ENCODE results near the gene WWC2.

WWC2 gene

GRCh38 chr4:183175631-183176232 lies 76.7 kb downstream of the WWC2 start:
- H3K27me3 Mint-ChIP-seq = peaks cover 0 to 27% of the 10 kb centered on the region in 2 donors
- no peaks in the 10 kb centered on the region for H3K36me3 Mint-ChIP-seq (ENCODE audit: insufficient read depth)
- ATAC-seq (replicated peaks) (no peak), DNase-seq (no peak)
- H3K4me3 Mint-ChIP-seq = no peak overlapping the region
- no peak overlapping the region for H3K27ac Mint-ChIP-seq
- H3K9me3 Mint-ChIP-seq = no peaks in the 10 kb centered on the region
- no peaks in the 10 kb centered on the region for H3K4me1 Mint-ChIP-seq (ENCODE audit: low read depth in 2 of 2)

- H3K36me3 Mint-ChIP-seq (ENCODE audit: insufficient read depth) = no peaks in the 10 kb centered on the region
Measured at GRCh38 chr4:183177001-183177400, 77.9 kb downstream of the WWC2 start.

GRCh38 chr4:183178201-183178600 lies 79.1 kb downstream of the WWC2 start:
- peaks cover 0 to 19% of the 10 kb centered on the region in 2 donors for H3K27me3 Mint-ChIP-seq
- peaks cover under 1 to 1% of the 10 kb centered on the region in 2 donors for H3K4me1 Mint-ChIP-seq (ENCODE audit: low read depth in 2 of 2)
- no peak for ATAC-seq (replicated peaks)
- H3K27ac Mint-ChIP-seq = no peak overlapping the region
- no peak for DNase-seq
- H3K36me3 Mint-ChIP-seq (ENCODE audit: insufficient read depth) = no peaks in the 10 kb centered on the region
- no peak overlapping the region for H3K4me3 Mint-ChIP-seq
- no peaks in the 10 kb centered on the region for H3K9me3 Mint-ChIP-seq

More at GRCh38 chr4:183177001-183177400, 77.9 kb downstream of the WWC2 start:
- ATAC-seq (replicated peaks) (no peak), DNase-seq (no peak)
- Mint-ChIP-seq H3K27me3 (peaks cover 0 to 25% of the 10 kb centered on the region in 2 donors), H3K4me3 (no peak overlapping the region), H3K27ac (no peak overlapping the region), H3K9me3 (no peaks in the 10 kb centered on the region), H3K4me1 (ENCODE audit: low read depth in 2 of 2) (no peaks in the 10 kb centered on the region)

GRCh38 chr4:183180096-183180495 lies 81.0 kb downstream of the WWC2 start:
- Mint-ChIP-seq H3K27me3 (peaks cover 0 to 18% of the 10 kb centered on the region in 2 donors), H3K27ac (no peak overlapping the region), H3K4me3 (no peak overlapping the region), H3K4me1 (ENCODE audit: low read depth in 2 of 2) (peaks cover 3 to 7% of the 10 kb centered on the region in 2 donors), H3K9me3 (peaks cover 0 to 3% of the 10 kb centered on the region in 2 donors), H3K36me3 (ENCODE audit: insufficient read depth) (no peaks in the 10 kb centered on the region)
- DNase-seq = no peak
- ATAC-seq (replicated peaks) = no peak

GRCh38 chr4:183180621-183181020 lies 81.6 kb downstream of the WWC2 start:
- H3K9me3 Mint-ChIP-seq = peaks cover 0 to 3% of the 10 kb centered on the region in 2 donors
- H3K4me1 Mint-ChIP-seq (ENCODE audit: low read depth in 2 of 2) = peaks cover 6 to 10% of the 10 kb centered on the region in 2 donors
- peaks cover 0 to 18% of the 10 kb centered on the region in 2 donors for H3K27me3 Mint-ChIP-seq
- H3K36me3 Mint-ChIP-seq (ENCODE audit: insufficient read depth) = no peaks in the 10 kb centered on the region
- DNase-seq = no peak
- no peak overlapping the region for H3K4me3 Mint-ChIP-seq
- no peak overlapping the region for H3K27ac Mint-ChIP-seq
- ATAC-seq (replicated peaks) = no peak

- peaks cover 3 to 19% of the 10 kb centered on the region in 2 donors for H3K27me3 Mint-ChIP-seq
- peaks cover 0 to 3% of the 10 kb centered on the region in 2 donors for H3K9me3 Mint-ChIP-seq
- no peaks in the 10 kb centered on the region for H3K36me3 Mint-ChIP-seq (ENCODE audit: insufficient read depth)
- no peak for ATAC-seq (replicated peaks)
- H3K4me3 Mint-ChIP-seq = no peak overlapping the region
- H3K27ac Mint-ChIP-seq = no peak overlapping the region
- no peak for DNase-seq
- peaks cover 6 to 10% of the 10 kb centered on the region in 2 donors for H3K4me1 Mint-ChIP-seq (ENCODE audit: low read depth in 2 of 2)
Measured at GRCh38 chr4:183181081-183181480, 82.0 kb downstream of the WWC2 start.

GRCh38 chr4:183182873-183183725 lies 84.0 kb downstream of the WWC2 start:
- DNase-seq (no peak), ATAC-seq (replicated peaks) (peak; percentile 76)
- Mint-ChIP-seq H3K36me3 (ENCODE audit: insufficient read depth) (no peaks in the 10 kb centered on the region), H3K4me1 (ENCODE audit: low read depth in 2 of 2) (peaks cover 6 to 10% of the 10 kb centered on the region in 2 donors), H3K9me3 (peaks cover 0 to 3% of the 10 kb centered on the region in 2 donors), H3K27ac (no peak overlapping the region), H3K27me3 (peaks cover 13 to 32% of the 10 kb centered on the region in 2 donors), H3K4me3 (no peak overlapping the region)

- no peak overlapping the region for H3K4me3 Mint-ChIP-seq
- peaks cover 0 to 3% of the 10 kb centered on the region in 2 donors for H3K9me3 Mint-ChIP-seq
- H3K4me1 Mint-ChIP-seq (ENCODE audit: low read depth in 2 of 2) = peaks cover 6 to 10% of the 10 kb centered on the region in 2 donors
- ATAC-seq (replicated peaks) (no peak), DNase-seq (no peak)
- no peak overlapping the region for H3K27ac Mint-ChIP-seq
- peaks cover 22 to 38% of the 10 kb centered on the region in 2 donors for H3K27me3 Mint-ChIP-seq
- no peaks in the 10 kb centered on the region for H3K36me3 Mint-ChIP-seq (ENCODE audit: insufficient read depth)
Measured at GRCh38 chr4:183183906-183184535, 85.0 kb downstream of the WWC2 start.

GRCh38 chr4:183185018-183185417 lies 86.0 kb downstream of the WWC2 start:
- Mint-ChIP-seq H3K27me3 (peaks cover 22 to 32% of the 10 kb centered on the region in 2 donors), H3K4me1 (ENCODE audit: low read depth in 2 of 2) (peaks cover 6 to 10% of the 10 kb centered on the region in 2 donors), H3K36me3 (ENCODE audit: insufficient read depth) (no peaks in the 10 kb centered on the region), H3K27ac (no peak overlapping the region), H3K4me3 (no peak overlapping the region), H3K9me3 (peaks cover 0 to 3% of the 10 kb centered on the region in 2 donors)
- no peak for DNase-seq
- peak; percentile 69 for ATAC-seq (replicated peaks)

GRCh38 chr4:183185559-183185958 lies 86.5 kb downstream of the WWC2 start:
- H3K27ac Mint-ChIP-seq = no peak overlapping the region
- peaks cover 6 to 10% of the 10 kb centered on the region in 2 donors for H3K4me1 Mint-ChIP-seq (ENCODE audit: low read depth in 2 of 2)
- peaks cover 22 to 32% of the 10 kb centered on the region in 2 donors for H3K27me3 Mint-ChIP-seq
- no peak overlapping the region for H3K4me3 Mint-ChIP-seq
- H3K9me3 Mint-ChIP-seq = peaks cover 0 to 3% of the 10 kb centered on the region in 2 donors
- H3K36me3 Mint-ChIP-seq (ENCODE audit: insufficient read depth) = no peaks in the 10 kb centered on the region
- ATAC-seq (replicated peaks) = no peak
- DNase-seq = no peak

GRCh38 chr4:183186813-183187212 lies 87.8 kb downstream of the WWC2 start:
- peaks cover 6 to 10% of the 10 kb centered on the region in 2 donors for H3K4me1 Mint-ChIP-seq (ENCODE audit: low read depth in 2 of 2)
- peaks cover 22 to 32% of the 10 kb centered on the region in 2 donors for H3K27me3 Mint-ChIP-seq
- peaks cover 0 to 3% of the 10 kb centered on the region in 2 donors for H3K9me3 Mint-ChIP-seq
- ATAC-seq (replicated peaks) = no peak
- no peak overlapping the region for H3K27ac Mint-ChIP-seq
- no peak for DNase-seq
- H3K36me3 Mint-ChIP-seq (ENCODE audit: insufficient read depth) = no peaks in the 10 kb centered on the region
- no peak overlapping the region for H3K4me3 Mint-ChIP-seq

GRCh38 chr4:183190900-183191527 lies 92.0 kb downstream of the WWC2 start:
- H3K4me1 Mint-ChIP-seq (ENCODE audit: low read depth in 2 of 2) = peaks cover 0 to 1% of the 10 kb centered on the region in 2 donors
- H3K4me3 Mint-ChIP-seq = no peak overlapping the region
- no peak overlapping the region for H3K27ac Mint-ChIP-seq
- ATAC-seq (replicated peaks) (no peak), DNase-seq (no peak)
- H3K36me3 Mint-ChIP-seq (ENCODE audit: insufficient read depth) = no peaks in the 10 kb centered on the region
- H3K27me3 Mint-ChIP-seq = peaks cover 20 to 33% of the 10 kb centered on the region in 2 donors
- no peaks in the 10 kb centered on the region for H3K9me3 Mint-ChIP-seq

- H3K4me1 Mint-ChIP-seq (ENCODE audit: low read depth in 2 of 2) = peaks cover 0 to 2% of the 10 kb centered on the region in 2 donors
- H3K27ac Mint-ChIP-seq = no peak overlapping the region
- DNase-seq (no peak), ATAC-seq (replicated peaks) (no peak)
- H3K9me3 Mint-ChIP-seq = no peaks in the 10 kb centered on the region
- no peak overlapping the region for H3K4me3 Mint-ChIP-seq
- H3K27me3 Mint-ChIP-seq = peaks cover 14 to 33% of the 10 kb centered on the region in 2 donors
- H3K36me3 Mint-ChIP-seq (ENCODE audit: insufficient read depth) = no peaks in the 10 kb centered on the region
Measured at GRCh38 chr4:183191630-183192029, 92.6 kb downstream of the WWC2 start.
